NCI-H1417 (cell line): ENCODE data around the gene FANCC.
"Not testable (repeated sequence)": the region's sequence is repeated elsewhere in the genome, so short reads cannot be mapped to it uniquely, and the experiment has no call there.

Experiments
- DNase-seq, 3 experiments: peaks; one replicate each; lab custom pipeline; 2025; lab: John Stamatoyannopoulos, UW

Gene FANCC

DNA sequence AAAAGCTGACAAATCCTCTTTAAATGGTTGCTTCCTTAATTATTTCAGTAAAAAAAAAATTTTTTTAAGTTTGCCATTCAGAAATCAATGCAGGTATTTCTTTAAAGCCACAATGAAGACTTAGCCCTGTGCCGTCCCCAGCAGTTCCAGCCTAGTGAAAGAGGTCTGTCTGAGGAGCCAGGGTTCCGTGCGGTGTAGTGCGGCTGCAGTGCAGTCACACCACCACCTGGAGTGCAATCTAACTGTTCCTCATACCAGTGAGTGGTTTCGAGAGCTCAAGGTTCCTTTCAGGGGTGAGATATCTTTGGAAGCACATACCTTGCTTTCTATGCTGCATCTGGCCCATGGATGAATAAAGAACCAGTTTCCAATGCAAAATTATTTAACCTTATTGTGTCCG is 87.5 kb downstream of the FANCC start:
- no peak for DNase-seq

GRCh38 chr9:95229230-95229915 is 88.1 kb downstream of the FANCC start:
- DNase-seq = no peak

GRCh38 chr9:95226921-95227320 is 90.6 kb downstream of the FANCC start:
- DNase-seq = no peak

GRCh38 chr9:95225726-95226106 is 91.8 kb downstream of the FANCC start:
- DNase-seq = no peak

- DNase-seq = no peak
These were observed 92.3 kb downstream of the FANCC start for GRCh38 chr9:95225076-95225725.

GRCh38 chr9:95224376-95225019 is 93.0 kb downstream of the FANCC start:
- DNase-seq = no peak

GRCh38 chr9:95220352-95220751 is 97.2 kb downstream of the FANCC start:
- DNase-seq = not testable (repeated sequence)

GRCh38 chr9:95218773-95219172 is 98.7 kb downstream of the FANCC start:
- DNase-seq = peak in 1 of 3 experiments; percentile 24

- no peak for DNase-seq
These were observed 99.6 kb downstream of the FANCC start for GRCh38 chr9:95217936-95218335.

DNA sequence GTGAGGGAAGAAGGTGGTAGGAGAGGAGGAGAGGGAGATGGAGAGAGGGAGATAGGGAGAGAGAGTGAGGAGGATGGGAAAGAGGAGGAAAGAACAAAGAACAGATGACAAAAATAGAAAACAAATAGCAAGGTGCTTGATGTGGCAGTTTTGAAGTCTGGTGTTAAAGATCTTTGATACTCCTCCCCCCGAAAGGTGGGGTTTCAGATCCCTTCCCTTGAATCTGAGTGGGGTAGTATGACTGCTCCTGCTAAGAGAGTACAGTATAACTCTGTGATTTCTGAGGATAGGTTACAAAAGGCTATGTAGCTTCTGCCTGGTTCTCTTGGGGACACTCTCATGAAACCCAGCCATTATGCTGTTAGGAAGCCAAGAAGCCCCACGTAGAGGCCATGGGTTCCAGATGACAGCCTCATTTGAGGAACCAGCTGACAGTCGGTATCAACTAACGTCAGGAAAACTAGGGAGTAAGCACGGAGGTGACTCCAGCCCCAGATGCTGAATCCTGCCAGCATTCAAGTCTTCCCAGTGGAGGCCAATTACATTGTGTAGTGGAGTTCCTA is 102.1 kb downstream of the FANCC start:
- no peak for DNase-seq

DNA sequence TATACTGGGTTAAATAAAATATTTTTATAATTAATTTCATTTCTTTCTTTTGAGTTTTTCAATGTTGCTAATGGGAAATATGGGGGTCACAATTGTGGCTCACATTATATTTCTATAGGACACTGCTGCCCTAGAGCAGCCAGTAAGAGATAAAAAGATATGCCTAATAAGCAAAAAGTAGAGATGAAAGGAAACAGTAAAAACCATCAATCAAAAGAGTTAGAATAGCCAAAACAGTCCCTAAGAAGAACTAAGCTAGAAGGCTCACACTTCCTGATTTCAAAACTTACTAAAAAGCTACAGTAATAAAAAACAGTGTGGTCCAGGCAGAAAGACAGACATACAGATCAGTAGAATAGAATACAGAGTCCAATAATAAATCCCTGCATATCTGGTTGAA is 104.4 kb downstream of the FANCC start:
- DNase-seq = no peak

DNA sequence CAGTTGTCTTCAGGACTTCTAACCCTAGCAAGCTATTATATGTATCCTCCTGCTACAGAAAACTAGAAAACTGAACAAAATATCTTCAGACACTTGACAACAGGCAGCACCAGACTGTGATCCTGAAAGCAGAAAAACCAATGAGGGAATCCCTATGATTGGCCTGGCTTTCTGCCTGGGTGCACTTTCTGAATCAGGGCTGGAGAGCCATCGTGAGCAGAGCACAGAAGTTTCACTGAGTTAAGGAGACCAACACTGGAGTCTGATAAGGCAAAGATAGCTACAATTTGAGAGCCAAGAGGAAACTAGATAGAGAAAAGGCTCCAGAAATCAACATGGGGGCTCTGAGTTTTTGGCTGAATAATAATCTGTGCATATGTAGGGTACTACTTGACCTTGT is 106.5 kb downstream of the FANCC start:
- no peak for DNase-seq

GRCh38 chr9:95207403-95207802 is 110.1 kb downstream of the FANCC start:
- no peak for DNase-seq

GRCh38 chr9:95206143-95206542 is 111.4 kb downstream of the FANCC start:
- no peak for DNase-seq

- no peak for DNase-seq
These were observed 112.8 kb downstream of the FANCC start for GRCh38 chr9:95204710-95205109.

DNA sequence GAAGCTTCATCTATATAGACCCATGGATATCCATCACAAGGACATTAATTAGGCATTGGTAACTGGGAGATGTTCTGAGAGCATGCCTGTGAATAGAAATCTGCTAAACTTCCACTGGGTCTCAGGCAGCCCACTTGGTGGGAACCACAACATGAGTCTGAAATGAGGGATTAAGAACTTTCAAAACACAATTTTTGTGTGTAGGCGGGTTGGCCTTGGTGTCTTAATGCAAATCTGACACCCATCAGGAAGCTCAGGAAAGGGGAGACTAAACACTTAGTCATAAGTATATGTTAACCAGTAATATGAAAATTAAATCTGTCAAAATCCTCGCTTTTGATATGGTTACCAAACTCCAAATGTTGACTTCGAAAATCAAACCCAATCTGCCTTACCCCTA is 113.2 kb downstream of the FANCC start:
- DNase-seq = no peak

- DNase-seq = not testable (repeated sequence)
These were observed 114.5 kb downstream of the FANCC start for GRCh38 chr9:95203019-95203418.

GRCh38 chr9:95202076-95202681 is 115.3 kb downstream of the FANCC start:
- no peak for DNase-seq

DNA sequence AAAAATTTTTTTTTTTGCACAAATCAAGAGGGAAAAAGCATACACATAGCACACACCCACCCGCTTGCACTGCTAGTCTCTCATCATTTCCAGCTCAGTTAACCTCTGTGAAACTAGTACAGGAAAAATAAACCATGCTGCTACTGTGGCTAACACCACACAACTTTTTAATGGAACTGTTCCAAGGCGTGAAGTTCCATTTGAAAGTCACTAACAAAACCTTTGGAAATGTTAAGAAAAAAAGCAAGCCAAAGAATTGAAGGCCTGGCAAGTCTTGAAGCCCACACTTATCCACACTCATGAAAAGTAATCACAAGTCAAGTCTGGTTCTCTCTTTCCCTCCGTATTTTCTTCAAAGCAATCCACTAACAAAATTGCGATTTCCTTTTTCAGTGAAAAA is 116.3 kb downstream of the FANCC start:
- DNase-seq = no peak

GRCh38 chr9:95197692-95198271 is 119.7 kb downstream of the FANCC start:
- DNase-seq = no peak

DNA sequence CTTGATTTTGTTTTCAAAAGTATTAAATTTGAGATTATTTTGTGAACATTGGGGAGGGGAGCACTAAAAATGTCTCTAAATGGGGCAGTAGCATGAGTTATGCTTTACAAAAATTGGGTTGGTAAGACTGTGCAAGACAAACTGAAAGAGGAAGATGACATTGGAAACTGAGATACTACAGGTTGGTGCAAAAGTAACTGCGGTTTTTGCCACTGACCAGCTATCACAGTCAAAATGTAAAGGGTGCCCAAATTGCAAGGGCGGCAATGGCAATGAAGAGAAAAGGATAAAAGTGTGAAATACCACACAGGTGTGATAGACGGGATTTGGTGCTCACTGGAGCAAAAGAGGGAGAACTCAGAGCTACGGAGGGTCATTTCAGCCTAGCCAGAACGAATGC is 124.0 kb downstream of the FANCC start:
- no peak for DNase-seq

DNA sequence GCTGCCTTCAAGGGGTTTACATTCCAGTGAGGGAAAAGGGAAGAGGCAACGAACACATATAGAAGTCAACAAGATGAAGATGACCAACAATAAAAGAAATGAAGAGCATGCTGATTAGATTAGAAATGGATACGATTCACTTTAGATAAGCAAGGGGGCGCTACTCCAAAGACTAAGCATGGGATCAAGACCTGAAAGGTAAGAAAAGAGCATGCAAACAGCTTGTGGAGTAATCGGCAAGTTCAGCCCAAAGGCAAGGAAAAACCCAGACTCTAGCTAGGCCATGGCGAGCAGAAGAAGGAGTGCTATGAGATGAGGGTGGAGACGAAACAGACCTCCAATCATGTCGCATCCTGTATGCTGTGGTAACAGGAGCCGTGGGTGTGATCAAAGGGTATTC is 124.4 kb downstream of the FANCC start:
- no peak for DNase-seq
